ENCODE results near the gene CCDC169. TPM values are rescaled to one million over a fixed set of nuclear protein-coding genes. Genes with fewer than 3 reads are reported as not detected.
A peak's percentile ranks its signal among the peaks of the same experiment; 100 is the strongest.

Gene CCDC169
- polyA plus RNA-seq, 1 donor (not counting 4 experiments of a cell fraction or from before 2014, with no cell fraction given) = 0.17 TPM

GRCh38 chr13:36193151-36193855 lies 104.3 kb downstream of the CCDC169 start:
- Histone ChIP-seq H3K79me2 (ENCODE audit: control insufficient read depth, insufficient read depth, low read length) (no peaks in the 10 kb centered on the region), H3K9ac (ENCODE audit: control insufficient read depth, extremely low read depth, insufficient read depth, low read length) (no peak overlapping the region), H3K9me1 (ENCODE audit: control insufficient read depth, extremely low read depth, insufficient read depth, low read length) (no peaks in the 10 kb centered on the region), H3K4me2 (ENCODE audit: control insufficient read depth, extremely low read depth, insufficient read depth, low read depth, low read length) (peak overlapping the region; percentile 24), H2AFZ (ENCODE audit: control insufficient read depth, low read length) (no peak overlapping the region), H3K9me3 (ENCODE audit: control insufficient read depth, low read depth, low read length) (no peaks in the 10 kb centered on the region), H3K4me3 (ENCODE audit: control insufficient read depth in 2 of 3, extremely low read depth in 1 of 3, insufficient read depth in 2 of 3, low read depth in 1 of 3, low read length in 3 of 3) (no peak overlapping the region), H3K4me1 (ENCODE audit: control insufficient read depth, extremely low read depth, insufficient read depth, low read length) (no peaks in the 10 kb centered on the region), H3K27me3 (ENCODE audit: control insufficient read depth, extremely low read depth, insufficient read depth, low read length) (no peaks in the 10 kb centered on the region), H3K36me3 (ENCODE audit: control insufficient read depth in 2 of 2, extremely low read depth in 1 of 2, insufficient read depth in 2 of 2, low read length in 2 of 2) (no peaks in the 10 kb centered on the region), H4K20me1 (ENCODE audit: control insufficient read depth, extremely low read depth, insufficient read depth, low read length) (no peaks in the 10 kb centered on the region), H3K27ac (ENCODE audit: control insufficient read depth, insufficient read depth, low read length) (no peak overlapping the region)
- peak; percentile 13 for DNase-seq (ENCODE audit: low read depth, low spot score)
- TF ChIP-seq EZH2 (IDR thresholded peaks at IDR 0.05; ENCODE audit: low read length) = no peak
- no peak for TF ChIP-seq CTCF (optimal IDR thresholded peaks at IDR 0.05 in 1 of 3, IDR thresholded peaks at IDR 0.05 in 1 of 3, conservative IDR thresholded peaks at IDR 0.05 in 1 of 3; ENCODE audit: extremely low read depth in 1 of 3, insufficient read depth in 2 of 3, low read length in 3 of 3)
- FAIRE-seq = no peak
- dilution Hi-C loops (cut with MboI; ENCODE audit: extremely low pct_ligation_motif_present, low sequenced_read_pairs) = no loop called here

GRCh38 chr13:36192166-36192565 lies 105.4 kb downstream of the CCDC169 start:
- Histone ChIP-seq H4K20me1 (ENCODE audit: control insufficient read depth, extremely low read depth, insufficient read depth, low read length) (no peaks in the 10 kb centered on the region), H2AFZ (ENCODE audit: control insufficient read depth, low read length) (no peak overlapping the region), H3K9me3 (ENCODE audit: control insufficient read depth, low read depth, low read length) (no peaks in the 10 kb centered on the region), H3K9me1 (ENCODE audit: control insufficient read depth, extremely low read depth, insufficient read depth, low read length) (no peaks in the 10 kb centered on the region), H3K36me3 (ENCODE audit: control insufficient read depth in 2 of 2, extremely low read depth in 1 of 2, insufficient read depth in 2 of 2, low read length in 2 of 2) (no peaks in the 10 kb centered on the region), H3K79me2 (ENCODE audit: control insufficient read depth, insufficient read depth, low read length) (no peaks in the 10 kb centered on the region), H3K27me3 (ENCODE audit: control insufficient read depth, extremely low read depth, insufficient read depth, low read length) (no peaks in the 10 kb centered on the region), H3K4me1 (ENCODE audit: control insufficient read depth, extremely low read depth, insufficient read depth, low read length) (no peaks in the 10 kb centered on the region), H3K9ac (ENCODE audit: control insufficient read depth, extremely low read depth, insufficient read depth, low read length) (no peak overlapping the region), H3K4me2 (ENCODE audit: control insufficient read depth, extremely low read depth, insufficient read depth, low read depth, low read length) (no peak overlapping the region), H3K4me3 (ENCODE audit: control insufficient read depth in 2 of 3, extremely low read depth in 1 of 3, insufficient read depth in 2 of 3, low read depth in 1 of 3, low read length in 3 of 3) (no peak overlapping the region), H3K27ac (ENCODE audit: control insufficient read depth, insufficient read depth, low read length) (no peak overlapping the region)
- no peak for DNase-seq (ENCODE audit: low read depth, low spot score)
- dilution Hi-C loops (cut with MboI; ENCODE audit: extremely low pct_ligation_motif_present, low sequenced_read_pairs) = no loop called here
- no peak for TF ChIP-seq CTCF (optimal IDR thresholded peaks at IDR 0.05 in 1 of 3, IDR thresholded peaks at IDR 0.05 in 1 of 3, conservative IDR thresholded peaks at IDR 0.05 in 1 of 3; ENCODE audit: extremely low read depth in 1 of 3, insufficient read depth in 2 of 3, low read length in 3 of 3)
- no peak for TF ChIP-seq EZH2 (IDR thresholded peaks at IDR 0.05; ENCODE audit: low read length)
- no peak for FAIRE-seq

All from keratinocyte (primary cell).